HepG2 (cell line): ENCODE data around the gene MFNG. TPM values are rescaled to one million over a fixed set of nuclear protein-coding genes. Genes with fewer than 3 reads are reported as not detected.

Experiments
- ATAC-seq: fragments of 200-7000 bp; cut with Tn5 transposase; 3 replicates; pipeline ENCODE4 v1.9.1; 2020; ENCODE audit warnings: mild to moderate bottlenecking, moderate library complexity
- BruUV-seq: library from RNA; stranded (reverse); fragments of 400-500 nt; replicated peaks from 2 replicates; lab custom pipeline; 2021; lab: Mats Ljungman, UMichigan
- CTCF ChIA-PET: fragments of 300-600 bp; formaldehyde crosslinking; extraction: SDS; loops from one replicate; lab custom pipeline; 2021; ENCODE audit warnings: low total read pairs, inconsistent platforms, low intra/inter-chr PET ratio; lab: Yijun Ruan, JAX
- POLR2A ChIA-PET: fragments of 350-600 bp; sonication (Branson Sonifier 250); formaldehyde crosslinking; loops from one replicate; lab custom pipeline; 2020; ENCODE audit warnings: antibody characterized with exemption, inconsistent platforms; lab: Yijun Ruan, JAX
- DNase-seq: peaks from one replicate; pipeline ENCODE4 v3.0.0-alpha.2; 2015; ENCODE audit warnings: low spot score
- FAIRE-seq: peaks from 3 replicates; lab custom pipeline; 2011; peaks lifted over from hg19 to GRCh38; lab: Jason Lieb, UNC
- H2AFZ ChIP-seq: one replicate; pipeline ENCODE4 v1.6.1; 2011; ENCODE audit warnings: low read length, inconsistent platforms
- H3K27ac ChIP-seq: fragments of 300-600 bp; 3 replicates; pipeline ENCODE4 v1.8.0; 2011; ENCODE audit warnings: mixed run types, mild to moderate bottlenecking, mixed read lengths, low read length, inconsistent platforms; ENCODE audit not compliant: insufficient read depth; ENCODE audit errors: extremely low read length
- H3K27me3 ChIP-seq, 2 experiments: fragments of 200-600 bp in 1 of 2; 2 replicates in 1 of 2; 3 replicates in 1 of 2; pipeline versions ENCODE4 v1.6.0 to v1.8.0; 2011; ENCODE audit warnings: low read length in 2 of 2, mild to moderate bottlenecking in 2 of 2, moderate library complexity in 2 of 2, inconsistent platforms in 1 of 2; ENCODE audit not compliant: insufficient read depth in 2 of 2, control insufficient read depth in 1 of 2
- H3K36me3 ChIP-seq, 2 experiments: fragments of 200-600 bp in 1 of 2; replicated peaks in 1 of 2; 2 replicates in 1 of 2; 3 replicates in 1 of 2; pipeline versions ENCODE4 v1.5.1 to v1.8.0; 2011; ENCODE audit warnings: low read length in 2 of 2, inconsistent platforms in 1 of 2; ENCODE audit not compliant: insufficient read depth in 2 of 2, control insufficient read depth in 1 of 2
- H3K4me1 ChIP-seq: 2 replicates; pipeline ENCODE4 v1.5.1; 2012; ENCODE audit warnings: low read length, inconsistent platforms; ENCODE audit not compliant: insufficient read depth
- H3K4me2 ChIP-seq: 2 replicates; pipeline ENCODE4 v1.6.0; 2011; ENCODE audit warnings: low read depth, low read length, inconsistent platforms
- H3K4me3 ChIP-seq, 3 experiments: fragments of 200-600 bp in 1 of 3; sonication (generic), shearing (Covaris generic) in 1 of 3; replicated peaks in 1 of 3; 2 replicates each; pipeline ENCODE4 v1.5.1; 2011 to 2016; ENCODE audit warnings: low read length in 3 of 3, inconsistent platforms in 2 of 3, low read depth in 2 of 3, mild to moderate bottlenecking in 2 of 3, control low read depth in 1 of 3, mixed read lengths in 1 of 3; ENCODE audit not compliant: insufficient read depth in 1 of 3
- H3K79me2 ChIP-seq: one replicate; pipeline ENCODE4 v1.6.1; 2011; ENCODE audit warnings: low read length, inconsistent platforms; ENCODE audit not compliant: insufficient read depth
- H3K9ac ChIP-seq: 2 replicates; pipeline ENCODE4 v1.6.0; 2011; ENCODE audit warnings: mild to moderate bottlenecking, low read depth, low read length, inconsistent platforms; ENCODE audit not compliant: insufficient read depth
- H3K9me3 ChIP-seq: 2 replicates; pipeline ENCODE4 v1.5.1; 2012; ENCODE audit warnings: mild to moderate bottlenecking, low read length
- H4K20me1 ChIP-seq: 2 replicates; pipeline ENCODE4 v1.6.0; 2011; ENCODE audit warnings: inconsistent platforms, mild to moderate bottlenecking, low read length, moderate library complexity; ENCODE audit not compliant: insufficient read depth
- AGO2 ChIP-seq: fragments of 200-400 bp; formaldehyde crosslinking; optimal IDR thresholded peaks from 2 replicates; pipeline ENCODE3; 2017; ENCODE audit warnings: mild to moderate bottlenecking, low read depth, low read length, moderate library complexity
- CHCHD3 ChIP-seq: sonication (generic); formaldehyde crosslinking; IDR thresholded peaks from 2 replicates; pipeline ENCODE4 v1.8.0; 2022; ENCODE audit warnings: mild to moderate bottlenecking, missing genetic modification reagents, moderate library complexity
- GABPB1 ChIP-seq: IDR thresholded peaks from 2 replicates; pipeline ENCODE4 v1.6.1; 2016; ENCODE audit warnings: mild to moderate bottlenecking, missing genetic modification reagents, moderate library complexity, missing compliant biosample characterization
- JUN ChIP-seq: sonication (generic); formaldehyde crosslinking; IDR thresholded peaks from 2 replicates; pipeline ENCODE4 v1.4.0; 2020; ENCODE audit warnings: mild to moderate bottlenecking, missing genetic modification reagents
- MYPOP ChIP-seq: sonication (generic); formaldehyde crosslinking; IDR thresholded peaks from 2 replicates; pipeline ENCODE4 v1.8.1; 2023; ENCODE audit warnings: mild to moderate bottlenecking, moderate library complexity, missing genetic modification reagents
- RBFOX2 ChIP-seq: fragments of 200-400 bp; formaldehyde crosslinking; IDR thresholded peaks from 2 replicates; pipeline ENCODE4 v1.6.1; 2017; ENCODE audit warnings: low read depth, mild to moderate bottlenecking, low read length
- TEAD3 ChIP-seq: optimal IDR thresholded peaks from 2 replicates; pipeline ENCODE3; 2016; ENCODE audit warnings: borderline replicate concordance
- THAP11 ChIP-seq: IDR thresholded peaks from 2 replicates; pipeline ENCODE4 v1.6.1; 2016; ENCODE audit warnings: missing biosample characterization, missing genetic modification reagents
- ZBTB33 ChIP-seq: sonication (generic); formaldehyde crosslinking; IDR thresholded peaks from 2 replicates; pipeline ENCODE4 v1.4.0; 2020; ENCODE audit warnings: missing genetic modification reagents
- ZNF687 ChIP-seq: sonication (generic); formaldehyde crosslinking; IDR thresholded peaks from 2 replicates; pipeline ENCODE4 v1.5.1; 2020; ENCODE audit warnings: mild to moderate bottlenecking, missing genetic modification reagents, moderate library complexity
- ZSCAN9 ChIP-seq: IDR thresholded peaks from 2 replicates; pipeline ENCODE4 v1.6.1; 2016; ENCODE audit warnings: borderline replicate concordance
- WGBS: methylation state at CpG from one replicate; pipeline ENCODE4 v1.1.6; 2017; ENCODE audit warnings: low lambda C conversion rate; 5-methylcytosine and 5-hydroxymethylcytosine counted together
- in situ Hi-C: cut with HindIII; loops from 2 replicates; pipeline ENCODE4 v1.10.0; 2017; ENCODE audit warnings: low pct_unique_long_range_greater_than_20kb; ENCODE audit not compliant: extremely low pct_ligation_motif_present
- intact Hi-C: fragments of 100-400 bp; cut with micrococcal nuclease; formaldehyde crosslinking; loops from one replicate; pipeline ENCODE4 v1.10.0; 2022; ENCODE audit not compliant: unreplicated experiment
- polyA plus RNA-seq, 8 experiments: library from polyadenylated mRNA; depleted of rRNA in 3 of 8; stranded (reverse) in 7 of 8; unstranded in 1 of 8; fragments of >200 nt; fragmentation: Illumina TruSeq in 4 of 8; extraction: Trizol in 4 of 8; gene quantifications; 2 replicates each; pipeline versions ENCODE4 v1.2.1 to v1.2.3, GENCODE V29; 2011 to 2016; ENCODE audit warnings: low read depth in 4 of 8, missing spikeins in 1 of 8, mixed read lengths in 1 of 8; ENCODE audit not compliant: insufficient read depth in 1 of 8
- total RNA-seq, 5 experiments: library from RNA; depleted of rRNA; stranded (reverse); fragments of >200 nt; fragmentation: Illumina TruSeq; extraction: Trizol; gene quantifications; 2 replicates each; pipeline ENCODE4 v1.2.3, GENCODE V29; 2016; ENCODE audit warnings: low read depth in 1 of 5

MFNG gene
- total and polyA plus RNA-seq, 2 of the 13 experiments (the other 11 are each of a cell fraction or from before 2014, with no cell fraction given): 1.0 to 11.7 TPM

- no peaks in the 10 kb centered on the region for H4K20me1 ChIP-seq
- no peaks in the 10 kb centered on the region for H3K79me2 ChIP-seq
- WGBS: 99% methylated on average over 8 of the region's 10 CpGs
- H3K27me3 ChIP-seq: 0 out of 5 replicates have a peak, but pooled peaks cover 0 to 7% of the 10 kb centered on the region in 2 experiments
- no peak overlapping the region for H2AFZ ChIP-seq
- ChIA-PET POLR2A (interaction anchor here (1.5 to 2.6 kb wide), 3 partner anchors 8 to 17 kb away, joined by 4 to 11 read pairs (median 5); no protein-coding TSS in a partner anchor), CTCF (no interaction called here)
- no TSS peak for BruUV-seq
- intact Hi-C loops (no loop called here), in situ Hi-C loops (no loop called here)
- peaks cover 11 to 35% of the 10 kb centered on the region in 2 experiments; a peak in 4 of 5 replicates for H3K36me3 ChIP-seq
- TF ChIP-seq ZSCAN9 (no peak), AGO2 (peak; percentile 23), RBFOX2 (0 out of 2 replicates have a peak, but pooled peaks have one; percentile 10), GABPB1 (CRISPR knock-in tag) (no peak), THAP11 (CRISPR knock-in tag) (no peak), ZNF687 (CRISPR knock-in tag) (peak; percentile 29; the same call in 1 of the 2 replicates), MYPOP (CRISPR knock-in tag) (no peak), ZBTB33 (CRISPR knock-in tag) (peak; percentile 13; the same call in 1 of the 2 replicates), CHCHD3 (CRISPR knock-in tag) (no peak), TEAD3 (CRISPR knock-in tag) (no peak), JUN (CRISPR knock-in tag) (no peak)
- peaks cover 50% of the 10 kb centered on the region for H3K4me1 ChIP-seq
- no peak overlapping the region for H3K9ac ChIP-seq
- no peak overlapping the region for H3K27ac ChIP-seq
- DNase-seq (no peak), FAIRE-seq (no peak), ATAC-seq (no peak)
- no peaks in the 10 kb centered on the region for H3K9me3 ChIP-seq
- H3K4me2 ChIP-seq: no peak overlapping the region
- H3K4me3 ChIP-seq: no peak overlapping the region
These were observed 3.8 kb upstream of the MFNG start for GRCh38 chr22:37489983-37490382.
